T-helper 1 cell treated with Interleukin-12 subunit alpha and Interleukin-12 subunit beta and Interleukin-4 antibody, amounts not matched to agents 30 μg/mL and 1 μg/mL, for 36 hours (primary cell): ENCODE measurements around the gene MGST3.
"Not testable (repeated sequence)": the region's sequence is repeated elsewhere in the genome, so short reads cannot be mapped to it uniquely, and the experiment has no call there.

Experiments used
- H3K27ac Mint-ChIP-seq: one replicate; pipeline ENCODE4 v1.8.0; 2021; ENCODE audit warnings: mild to moderate bottlenecking, mixed read lengths
- H3K27me3 Mint-ChIP-seq: one replicate; pipeline ENCODE4 v1.8.0; 2021; ENCODE audit warnings: low read depth, mixed read lengths
- H3K36me3 Mint-ChIP-seq: one replicate; pipeline ENCODE4 v1.8.0; 2021; ENCODE audit warnings: low read depth, mixed read lengths
- H3K4me1 Mint-ChIP-seq: one replicate; pipeline ENCODE4 v1.8.0; 2021; ENCODE audit warnings: low read depth, mixed read lengths
- H3K4me3 Mint-ChIP-seq: one replicate; pipeline ENCODE4 v1.8.0; 2021; ENCODE audit warnings: mild to moderate bottlenecking, moderate library complexity, mixed read lengths
- H3K9me3 Mint-ChIP-seq: one replicate; pipeline ENCODE4 v1.8.0; 2021; ENCODE audit warnings: mixed read lengths

MGST3 gene

GRCh38 chr1:165635329-165635728 lies 4.3 kb downstream of the MGST3 start:
- no peaks in the 10 kb centered on the region for H3K36me3 Mint-ChIP-seq
- no peaks in the 10 kb centered on the region for H3K9me3 Mint-ChIP-seq
- peaks cover 11% of the 10 kb centered on the region for H3K4me1 Mint-ChIP-seq
- no peak overlapping the region for H3K4me3 Mint-ChIP-seq
- peaks cover 7% of the 10 kb centered on the region for H3K27me3 Mint-ChIP-seq
- H3K27ac Mint-ChIP-seq: no peak overlapping the region

DNA sequence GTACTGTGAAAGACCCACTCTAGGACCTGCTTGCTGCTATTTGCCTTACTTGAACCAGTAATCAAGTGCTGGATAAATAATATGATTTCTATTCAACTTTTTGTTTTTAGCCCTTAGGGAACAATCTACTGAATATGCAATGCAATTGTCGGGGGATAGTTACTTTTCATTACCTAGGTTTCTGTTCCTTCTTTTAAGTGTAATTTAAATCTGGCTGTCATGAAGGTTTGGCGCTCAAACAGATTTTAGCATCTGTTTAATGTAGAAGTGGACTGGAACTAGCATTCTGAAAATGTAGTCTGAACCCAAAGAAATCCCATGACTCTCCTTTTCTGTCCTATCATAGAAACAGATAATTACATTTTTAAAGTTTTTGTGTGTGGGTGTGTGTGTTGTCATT lies 4.8 kb downstream of the MGST3 start:
- H3K27me3 Mint-ChIP-seq: peaks cover 7% of the 10 kb centered on the region

DNA sequence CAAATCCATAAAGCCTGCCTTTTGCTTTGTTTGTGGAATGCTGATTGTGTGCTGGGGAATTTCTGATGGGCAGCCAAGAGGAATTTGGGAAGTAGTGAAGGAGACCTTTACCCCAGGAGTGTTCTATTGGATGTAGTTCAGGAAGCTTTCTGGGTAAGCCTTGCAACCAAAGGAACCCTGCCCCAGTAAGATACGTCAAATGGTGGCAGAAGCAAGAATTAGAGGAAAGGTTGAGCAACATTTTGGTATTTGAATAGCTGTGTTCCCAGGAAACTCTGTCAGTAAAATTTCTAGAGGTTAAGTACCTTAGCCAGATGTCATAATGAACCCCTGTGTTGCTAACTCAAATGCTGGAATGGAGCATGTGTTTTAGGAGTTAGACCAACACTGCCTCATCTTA lies 6.4 kb downstream of the MGST3 start:
- H3K27ac Mint-ChIP-seq: no peak overlapping the region
- H3K27me3 Mint-ChIP-seq: peaks cover 7% of the 10 kb centered on the region
- H3K4me1 Mint-ChIP-seq: peaks cover 13% of the 10 kb centered on the region
- H3K4me3 Mint-ChIP-seq: no peak overlapping the region
- no peaks in the 10 kb centered on the region for H3K9me3 Mint-ChIP-seq
- H3K36me3 Mint-ChIP-seq: no peaks in the 10 kb centered on the region

More for the DNA sequence above, 4.8 kb downstream of the MGST3 start:
- Mint-ChIP-seq H3K27ac (no peak overlapping the region), H3K4me1 (peaks cover 11% of the 10 kb centered on the region), H3K36me3 (no peaks in the 10 kb centered on the region), H3K9me3 (no peaks in the 10 kb centered on the region), H3K4me3 (no peak overlapping the region)

GRCh38 chr1:165638211-165638610 lies 7.2 kb downstream of the MGST3 start:
- H3K4me1 Mint-ChIP-seq, H3K9me3 Mint-ChIP-seq, H3K27ac Mint-ChIP-seq, H3K4me3 Mint-ChIP-seq, H3K27me3 Mint-ChIP-seq, H3K36me3 Mint-ChIP-seq: not testable (repeated sequence)

DNA sequence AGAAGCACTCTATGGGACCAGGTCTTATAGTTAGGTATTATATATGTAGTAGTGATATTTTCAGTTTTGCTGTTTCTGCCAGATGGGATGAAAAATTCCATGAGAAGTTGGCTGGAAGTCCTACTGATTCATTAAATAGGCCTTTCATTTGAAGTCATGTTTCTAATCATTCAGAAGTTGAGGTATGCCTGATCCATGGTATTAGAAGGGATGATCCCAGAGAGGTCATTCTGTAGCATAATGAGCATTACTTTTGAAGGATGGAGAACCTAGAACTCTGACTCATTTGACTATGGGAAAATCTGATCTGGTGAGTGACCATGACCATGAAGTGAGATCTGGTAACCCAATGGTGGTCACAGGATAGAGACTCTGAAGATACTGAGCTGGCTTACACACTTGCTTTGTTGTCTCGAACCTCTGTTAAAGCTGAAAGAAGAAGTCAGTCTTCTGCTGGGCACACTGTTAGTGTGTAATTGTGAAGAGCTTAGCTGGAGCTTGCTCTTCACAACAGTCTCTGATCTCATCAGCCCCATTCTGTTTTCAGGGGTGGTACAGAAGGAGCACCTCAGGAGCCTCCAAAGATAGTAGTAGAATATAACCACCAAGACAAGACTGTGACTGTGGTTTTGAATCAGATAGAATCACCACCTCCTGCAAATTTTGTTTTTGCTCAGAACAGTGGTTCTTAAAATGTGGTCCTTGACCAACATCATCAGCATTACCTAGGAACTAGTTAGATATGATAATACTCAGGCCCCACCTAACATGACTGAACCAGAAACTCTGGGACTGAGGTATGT lies 9.0 kb downstream of the MGST3 start:
- Mint-ChIP-seq H3K36me3 (no peaks in the 10 kb centered on the region), H3K4me1 (peaks cover 7% of the 10 kb centered on the region), H3K27ac (no peak overlapping the region), H3K4me3 (no peak overlapping the region), H3K27me3 (no peaks in the 10 kb centered on the region), H3K9me3 (no peaks in the 10 kb centered on the region)

DNA sequence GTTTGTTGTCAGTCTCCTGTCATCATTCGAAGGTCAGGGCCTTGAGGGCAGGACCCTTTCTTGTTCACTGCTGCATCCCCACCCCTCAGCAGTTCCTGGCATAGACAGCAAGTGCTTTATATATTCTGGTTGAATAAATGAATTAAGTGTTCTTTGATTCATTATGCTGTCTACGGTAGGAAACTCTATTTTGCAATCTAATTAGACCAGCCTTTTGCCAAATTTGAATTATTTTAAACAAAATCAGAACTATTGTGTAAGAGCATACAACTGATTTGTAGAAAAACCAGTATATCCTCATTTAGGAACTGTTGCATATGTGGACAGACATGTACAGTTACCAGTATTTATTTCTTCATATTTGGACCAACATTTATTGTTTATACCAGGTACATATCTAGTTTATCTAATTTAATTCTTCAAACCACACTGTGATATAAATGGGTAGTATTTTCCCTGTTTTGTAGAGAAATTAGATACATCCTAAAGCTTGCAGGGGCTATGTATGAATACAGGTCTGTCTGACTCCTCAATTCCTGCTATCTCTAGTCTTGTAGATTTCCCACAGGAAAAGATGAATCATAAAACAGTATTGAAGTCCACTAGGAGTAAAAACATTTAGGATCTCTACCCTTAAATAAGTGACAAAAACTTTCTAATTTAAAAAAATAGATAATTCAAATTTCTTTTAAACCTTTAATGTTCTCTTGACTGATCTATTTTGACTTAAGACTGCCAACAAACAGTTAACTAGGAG lies 10.4 kb downstream of the MGST3 start:
- H3K9me3 Mint-ChIP-seq: no peaks in the 10 kb centered on the region
- peaks cover 3% of the 10 kb centered on the region for H3K36me3 Mint-ChIP-seq
- H3K4me1 Mint-ChIP-seq: peaks cover 16% of the 10 kb centered on the region
- H3K27ac Mint-ChIP-seq: no peak overlapping the region
- no peak overlapping the region for H3K4me3 Mint-ChIP-seq
- H3K27me3 Mint-ChIP-seq: no peaks in the 10 kb centered on the region

- H3K9me3 Mint-ChIP-seq: no peaks in the 10 kb centered on the region
- no peak overlapping the region for H3K27ac Mint-ChIP-seq
- no peak overlapping the region for H3K4me3 Mint-ChIP-seq
- H3K27me3 Mint-ChIP-seq: no peaks in the 10 kb centered on the region
- H3K4me1 Mint-ChIP-seq: peaks cover 20% of the 10 kb centered on the region
- H3K36me3 Mint-ChIP-seq: peaks cover 3% of the 10 kb centered on the region
Measured at GRCh38 chr1:165644064-165644735, 13.2 kb downstream of the MGST3 start.

DNA sequence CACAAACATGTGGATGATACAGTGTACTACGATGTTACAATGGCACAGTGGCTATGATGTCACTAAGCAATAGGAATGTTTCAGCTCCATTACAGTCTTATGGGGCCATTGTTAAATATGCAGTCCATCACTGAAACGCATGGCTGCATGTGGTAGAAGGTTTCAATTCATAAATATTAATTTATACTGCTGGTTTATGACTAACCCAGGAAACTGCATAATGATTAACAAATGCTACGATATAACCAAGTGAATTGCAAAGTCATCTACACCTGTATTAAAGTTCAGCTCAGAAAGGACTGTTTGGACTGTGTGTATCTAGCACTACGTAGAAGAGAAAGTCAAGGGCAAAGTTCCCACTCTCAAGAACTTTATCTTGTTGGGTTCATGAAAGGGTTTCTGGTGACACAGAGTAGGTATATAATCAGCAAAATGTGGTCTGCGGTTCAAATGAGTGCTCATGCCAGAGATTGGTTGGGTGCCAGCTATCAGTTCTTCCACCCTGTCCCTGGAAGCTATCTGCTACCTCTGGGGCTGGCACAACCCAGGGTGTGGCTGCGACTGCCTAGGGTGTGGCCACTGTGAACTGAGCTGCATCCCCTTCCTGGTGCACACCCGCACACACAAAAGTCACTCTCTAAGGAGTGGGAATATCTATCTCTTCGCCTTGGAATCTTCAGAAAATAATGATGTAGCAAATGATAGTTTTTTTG lies 14.8 kb downstream of the MGST3 start:
- peaks cover 16% of the 10 kb centered on the region for H3K4me1 Mint-ChIP-seq
- no peaks in the 10 kb centered on the region for H3K9me3 Mint-ChIP-seq
- no peak overlapping the region for H3K4me3 Mint-ChIP-seq
- peaks cover 3% of the 10 kb centered on the region for H3K36me3 Mint-ChIP-seq
- no peak overlapping the region for H3K27ac Mint-ChIP-seq
- H3K27me3 Mint-ChIP-seq: no peaks in the 10 kb centered on the region

GRCh38 chr1:165647517-165647916 lies 16.5 kb downstream of the MGST3 start:
- Mint-ChIP-seq H3K27ac (no peak overlapping the region), H3K4me3 (no peak overlapping the region), H3K4me1 (peaks cover 13% of the 10 kb centered on the region), H3K9me3 (no peaks in the 10 kb centered on the region), H3K36me3 (peaks cover 7% of the 10 kb centered on the region), H3K27me3 (no peaks in the 10 kb centered on the region)

DNA sequence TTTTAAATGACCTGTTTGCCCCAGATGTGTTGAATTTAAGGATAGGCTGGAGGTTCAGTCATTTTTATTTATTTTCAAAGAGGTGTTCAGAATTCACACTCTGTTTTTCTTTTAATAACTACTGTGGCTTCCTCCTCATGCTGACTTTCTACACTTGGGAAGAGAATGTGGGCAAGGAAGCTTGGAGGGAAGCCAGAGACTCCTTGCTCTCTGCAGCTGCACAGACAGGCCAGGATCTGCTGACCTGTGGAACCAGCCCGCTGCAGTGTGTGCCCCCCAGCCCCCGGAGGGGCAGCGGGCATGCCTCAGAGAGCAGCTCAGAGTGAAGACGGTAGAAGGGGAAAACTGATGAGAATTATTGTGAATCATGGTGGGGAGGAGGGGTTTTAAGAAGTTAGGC lies 16.9 kb downstream of the MGST3 start:
- peaks cover 8% of the 10 kb centered on the region for H3K36me3 Mint-ChIP-seq
- no peak overlapping the region for H3K4me3 Mint-ChIP-seq
- no peaks in the 10 kb centered on the region for H3K27me3 Mint-ChIP-seq
- H3K9me3 Mint-ChIP-seq: no peaks in the 10 kb centered on the region
- no peak overlapping the region for H3K27ac Mint-ChIP-seq
- peaks cover 13% of the 10 kb centered on the region for H3K4me1 Mint-ChIP-seq

DNA sequence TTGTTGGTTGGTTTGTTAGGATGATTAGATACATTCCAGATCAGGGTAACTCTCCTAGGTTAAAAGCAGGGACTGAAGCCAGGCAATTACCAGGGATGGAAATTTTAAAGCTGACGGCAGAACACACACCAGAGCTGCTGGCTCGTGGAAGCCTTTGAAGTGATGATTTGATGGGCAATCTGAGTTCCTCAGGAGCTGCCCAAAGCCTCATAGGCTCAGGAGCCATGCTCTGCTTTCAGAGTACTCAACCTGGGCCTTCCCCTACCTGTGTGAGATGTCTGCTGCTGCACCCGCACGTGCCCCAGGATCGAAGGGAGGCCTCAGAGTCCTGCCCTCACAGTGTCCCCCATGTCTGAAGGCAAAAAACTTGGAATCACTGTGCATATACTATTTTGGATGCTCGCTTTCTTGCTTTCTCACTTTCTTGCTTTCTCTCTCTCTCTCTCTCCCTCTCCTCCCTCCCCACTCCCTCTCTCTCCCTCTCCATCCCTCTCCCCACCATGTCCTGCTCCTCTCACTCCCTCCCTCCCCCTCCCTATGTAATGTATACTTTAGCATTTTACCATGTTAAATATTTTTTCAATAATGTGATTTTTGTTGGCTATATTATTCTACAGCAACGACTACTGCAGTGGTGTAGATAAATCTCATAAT lies 18.0 kb downstream of the MGST3 start:
- H3K27ac Mint-ChIP-seq: no peak overlapping the region
- peaks cover 13% of the 10 kb centered on the region for H3K36me3 Mint-ChIP-seq
- peaks cover 13% of the 10 kb centered on the region for H3K4me1 Mint-ChIP-seq
- H3K27me3 Mint-ChIP-seq: no peaks in the 10 kb centered on the region
- H3K4me3 Mint-ChIP-seq: no peak overlapping the region
- H3K9me3 Mint-ChIP-seq: no peaks in the 10 kb centered on the region

- no peaks in the 10 kb centered on the region for H3K9me3 Mint-ChIP-seq
- peaks cover 11% of the 10 kb centered on the region for H3K36me3 Mint-ChIP-seq
- no peak overlapping the region for H3K4me3 Mint-ChIP-seq
- H3K4me1 Mint-ChIP-seq: peaks cover 7% of the 10 kb centered on the region
- no peak overlapping the region for H3K27ac Mint-ChIP-seq
- no peaks in the 10 kb centered on the region for H3K27me3 Mint-ChIP-seq
Measured at GRCh38 chr1:165650981-165651625, 20.1 kb downstream of the MGST3 start.

DNA sequence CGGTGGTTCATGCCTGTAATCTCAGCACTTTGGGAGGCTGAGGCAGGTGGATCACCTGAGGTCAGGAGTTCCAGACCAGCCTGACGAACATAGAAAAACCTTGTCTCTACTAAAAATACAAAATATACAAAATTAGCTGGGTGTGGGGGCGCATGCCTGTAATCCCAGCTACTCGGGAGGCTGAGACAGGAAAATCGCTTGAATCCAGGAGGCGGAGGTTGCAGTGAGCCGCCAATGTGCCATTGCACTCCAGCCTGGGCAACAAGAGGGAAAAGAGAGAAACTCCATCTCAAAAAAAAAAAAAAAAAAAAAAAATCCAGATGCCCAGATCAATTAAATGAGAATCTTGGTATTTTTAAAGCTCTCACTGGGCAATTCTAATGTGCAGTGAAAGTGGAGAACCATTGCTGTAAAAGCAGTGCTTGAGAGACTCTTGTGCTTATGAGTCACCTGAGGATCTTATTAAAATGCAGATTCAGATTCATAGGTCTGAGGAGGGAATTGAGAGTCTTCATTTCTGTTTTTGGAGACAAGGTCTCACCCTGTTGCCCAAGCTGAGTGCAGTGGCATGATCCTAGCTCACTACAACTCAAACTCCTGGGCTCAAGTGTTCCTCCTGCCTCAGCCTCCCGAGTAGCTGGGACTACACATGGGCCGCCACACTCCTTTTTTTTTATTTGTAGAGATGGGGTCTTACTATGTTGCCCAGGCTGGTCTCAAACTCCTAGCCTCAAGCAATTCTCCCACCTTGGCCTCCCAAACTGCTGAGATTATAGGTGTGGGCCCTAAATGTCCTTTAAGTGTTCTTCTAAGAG lies 27.9 kb downstream of the MGST3 start:
- not testable (repeated sequence) for H3K27ac Mint-ChIP-seq, H3K4me3 Mint-ChIP-seq, H3K9me3 Mint-ChIP-seq, H3K4me1 Mint-ChIP-seq, H3K27me3 Mint-ChIP-seq
- H3K36me3 Mint-ChIP-seq: peaks cover 24% of the 10 kb centered on the region
